ENCODE data around the gene PROSER2. TPM values are rescaled to one million over a fixed set of nuclear protein-coding genes. Genes with fewer than 3 reads are reported as not detected.

PROSER2 gene
- total RNA-seq, 2 donors from 2014 or later, result 10.3 to 11.3 TPM

GRCh38 chr10:11894381-11895107 lies 71.4 kb downstream of the PROSER2 start:
- intact Hi-C loops (cut with DNase I, micrococcal nuclease), result no loop called here
- no peak for DNase-seq
- no peak for ATAC-seq

GRCh38 chr10:11895108-11895466 lies 71.9 kb downstream of the PROSER2 start:
- intact Hi-C loops (cut with DNase I, micrococcal nuclease), result no loop called here
- DNase-seq (peak in 1 of 2 donors; percentile 7), ATAC-seq (no peak)

- DNase-seq, result no peak
- intact Hi-C loops (cut with DNase I, micrococcal nuclease), result no loop called here
- ATAC-seq, result no peak
These were observed 72.4 kb downstream of the PROSER2 start for GRCh38 chr10:11895598-11895997.

GRCh38 chr10:11896549-11897200 lies 73.5 kb downstream of the PROSER2 start:
- intact Hi-C loops (cut with DNase I, micrococcal nuclease), result no loop called here
- DNase-seq (no peak), ATAC-seq (no peak)

GRCh38 chr10:11898033-11898371 lies 74.8 kb downstream of the PROSER2 start:
- ATAC-seq (no peak), DNase-seq (no peak)
- intact Hi-C loops (cut with DNase I, micrococcal nuclease), result no loop called here

- DNase-seq, result peak in 1 of 2 donors; percentile 25
- intact Hi-C loops (cut with DNase I, micrococcal nuclease), result no loop called here
- ATAC-seq, result peak; percentile 60
These were observed 75.4 kb downstream of the PROSER2 start for GRCh38 chr10:11898372-11899066.

- intact Hi-C loops (cut with DNase I, micrococcal nuclease), result no loop called here
- DNase-seq, result no peak
- ATAC-seq, result no peak
These were observed 76.1 kb downstream of the PROSER2 start for GRCh38 chr10:11899067-11899876.

GRCh38 chr10:11901036-11901301 lies 77.8 kb downstream of the PROSER2 start:
- DNase-seq, result no peak
- intact Hi-C loops (cut with DNase I, micrococcal nuclease), result no loop called here
- no peak for ATAC-seq

- intact Hi-C loops (cut with DNase I, micrococcal nuclease), result no loop called here
- no peak for ATAC-seq
These were observed 78.3 kb downstream of the PROSER2 start for GRCh38 chr10:11901454-11901832.

GRCh38 chr10:11901833-11902475 lies 78.8 kb downstream of the PROSER2 start:
- intact Hi-C loops (cut with DNase I, micrococcal nuclease), result no loop called here

More at GRCh38 chr10:11901454-11901832, 78.3 kb downstream of the PROSER2 start:
- no peak for DNase-seq

GRCh38 chr10:11902646-11903045 lies 79.5 kb downstream of the PROSER2 start:
- no peak for ATAC-seq
- intact Hi-C loops (cut with DNase I, micrococcal nuclease), result no loop called here
- no peak for DNase-seq

More at GRCh38 chr10:11901833-11902475, 78.8 kb downstream of the PROSER2 start:
- DNase-seq (no peak), ATAC-seq (no peak)

- intact Hi-C loops (cut with DNase I, micrococcal nuclease), result no loop called here
- ATAC-seq (no peak), DNase-seq (no peak)
These were observed 83.6 kb downstream of the PROSER2 start for GRCh38 chr10:11906714-11907113.

- DNase-seq, result no peak
- intact Hi-C loops (cut with DNase I, micrococcal nuclease), result no loop called here
- no peak for ATAC-seq
These were observed 84.8 kb downstream of the PROSER2 start for GRCh38 chr10:11907914-11908313.

GRCh38 chr10:11908536-11908935 lies 85.4 kb downstream of the PROSER2 start:
- ATAC-seq (no peak), DNase-seq (no peak)
- intact Hi-C loops (cut with DNase I, micrococcal nuclease), result no loop called here

- no peak for DNase-seq
- intact Hi-C loops (cut with DNase I, micrococcal nuclease), result no loop called here
- no peak for ATAC-seq
These were observed 85.8 kb downstream of the PROSER2 start for GRCh38 chr10:11908991-11909390.

- ATAC-seq (no peak), DNase-seq (no peak)
- intact Hi-C loops (cut with DNase I, micrococcal nuclease), result no loop called here
These were observed 86.5 kb downstream of the PROSER2 start for GRCh38 chr10:11909618-11910017.

GRCh38 chr10:11910102-11910501 lies 86.9 kb downstream of the PROSER2 start:
- DNase-seq, result no peak
- intact Hi-C loops (cut with DNase I, micrococcal nuclease), result no loop called here
- no peak for ATAC-seq

- ATAC-seq (no peak), DNase-seq (no peak)
- intact Hi-C loops (cut with DNase I, micrococcal nuclease), result no loop called here
These were observed 90.0 kb downstream of the PROSER2 start for GRCh38 chr10:11913079-11913641.

GRCh38 chr10:11918384-11918783 lies 95.2 kb downstream of the PROSER2 start:
- intact Hi-C loops (cut with DNase I, micrococcal nuclease), result no loop called here
- DNase-seq, result no peak
- ATAC-seq, result no peak
